B cell (primary cell): ENCODE results near the gene SYT2. TPM values are rescaled to one million over a fixed set of nuclear protein-coding genes. Genes with fewer than 3 reads are reported as not detected.

ENCODE experiments used
- ATAC-seq: fragments of 200-7000 bp; cut with Tn5 transposase; one replicate; pipeline ENCODE4 v1.10.0; 2021; ENCODE audit warnings: low read depth, mild to moderate bottlenecking, moderate number of reproducible peaks, moderate library complexity
- CTCF ChIA-PET: fragments of 350-600 bp; sonication (Branson Sonifier 250); formaldehyde crosslinking; loops from one replicate; lab custom pipeline; 2021; ENCODE audit warnings: antibody characterized with exemption, inconsistent platforms; lab: Charles Lee
- POLR2A ChIA-PET: fragments of 350-600 bp; sonication (Branson Sonifier 250); formaldehyde crosslinking; loops from one replicate; lab custom pipeline; 2021; ENCODE audit warnings: antibody characterized with exemption; lab: Charles Lee
- DNase-seq: peaks from one replicate; pipeline ENCODE4 v3.0.0; 2013
- H2AFZ ChIP-seq: 2 replicates; pipeline ENCODE4 v1.6.1; 2012; ENCODE audit warnings: mild to moderate bottlenecking, low read depth, low read length; ENCODE audit not compliant: insufficient read depth, poor library complexity, severe bottlenecking
- H3K27ac ChIP-seq, 2 donors: 1 replicate in 1 of 2; 2 replicates in 1 of 2; pipeline ENCODE4 v1.5.1; 2012 to 2013; ENCODE audit warnings: low read length in 2 of 2, mild to moderate bottlenecking in 2 of 2, moderate library complexity in 1 of 2
- H3K27me3 ChIP-seq, 4 experiments: fragments of 200-600 bp in 1 of 4; sonication (generic) in 1 of 4; replicated peaks in 1 of 4; 1 replicate in 2 of 4; 2 replicates in 2 of 4; pipeline versions ENCODE4 v1.6.1 to v1.7.0; 2013 to 2016; ENCODE audit warnings: low read length in 3 of 4, mild to moderate bottlenecking in 2 of 4, mixed read lengths in 1 of 4, moderate library complexity in 1 of 4; ENCODE audit not compliant: insufficient read depth in 4 of 4, control insufficient read depth in 3 of 4; ENCODE audit errors: control extremely low read depth in 1 of 4
- H3K36me3 ChIP-seq, 2 experiments: replicated peaks in 1 of 2; 1 replicate in 1 of 2; 2 replicates in 1 of 2; pipeline versions ENCODE4 v1.6.1 to v1.7.1; 2013; ENCODE audit warnings: low read length in 1 of 2; ENCODE audit not compliant: insufficient read depth in 2 of 2, control insufficient read depth in 1 of 2; ENCODE audit errors: control extremely low read depth in 1 of 2, extremely low read depth in 1 of 2
- H3K4me1 ChIP-seq, 2 donors: fragments of 200-600 bp in 1 of 2; sonication (generic) in 1 of 2; 1 replicate in 1 of 2; 2 replicates in 1 of 2; pipeline versions ENCODE4 v1.5.1 to v1.6.1; 2013 to 2017; ENCODE audit warnings: low read length in 2 of 2; ENCODE audit not compliant: control insufficient read depth in 2 of 2, insufficient read depth in 2 of 2
- H3K4me2 ChIP-seq: replicated peaks from 2 replicates; pipeline ENCODE3; 2012; ENCODE audit warnings: mild to moderate bottlenecking, low read depth, low read length; ENCODE audit not compliant: poor library complexity, severe bottlenecking
- H3K4me3 ChIP-seq, 5 experiments: fragments of 200-600 bp in 1 of 5; sonication (generic) in 1 of 5; 1 replicate in 3 of 5; 2 replicates in 2 of 5; pipeline versions ENCODE4 v1.5.1 to v1.7.0; 2011 to 2016; ENCODE audit warnings: low read length in 4 of 5, mild to moderate bottlenecking in 4 of 5, low read depth in 2 of 5, control low read depth in 1 of 5, moderate library complexity in 1 of 5; ENCODE audit not compliant: insufficient read depth in 1 of 5; ENCODE audit errors: control extremely low read depth in 1 of 5, extremely low read depth in 1 of 5
- H3K79me2 ChIP-seq: fragments of 200-600 bp; sonication (generic); one replicate; pipeline ENCODE4 v1.6.0; 2016; ENCODE audit warnings: low read length; ENCODE audit not compliant: control insufficient read depth, insufficient read depth
- H3K9ac ChIP-seq: fragments of 200-600 bp; sonication (generic); 2 replicates; pipeline ENCODE4 v1.6.1; 2017; ENCODE audit warnings: mild to moderate bottlenecking, low read length, moderate library complexity
- H3K9me3 ChIP-seq, 3 donors: one replicate each; pipeline versions ENCODE4 v1.6.1 to v1.7.1; 2013; ENCODE audit warnings: low read length in 2 of 3; ENCODE audit not compliant: control insufficient read depth in 2 of 3, insufficient read depth in 1 of 3; ENCODE audit errors: control extremely low read depth in 1 of 3
- H4K20me1 ChIP-seq: 2 replicates; pipeline ENCODE4 v1.6.0; 2012; ENCODE audit warnings: mild to moderate bottlenecking, low read length; ENCODE audit not compliant: insufficient read depth, control insufficient read depth, poor library complexity, severe bottlenecking
- H3K27ac Mint-ChIP-seq: one replicate; pipeline ENCODE4 v1.8.0; 2021; ENCODE audit warnings: mixed read lengths
- H3K27me3 Mint-ChIP-seq: one replicate; pipeline ENCODE4 v1.8.0; 2021; ENCODE audit warnings: mixed read lengths
- H3K4me1 Mint-ChIP-seq: one replicate; pipeline ENCODE4 v1.8.0; 2021; ENCODE audit warnings: mixed read lengths
- H3K4me3 Mint-ChIP-seq: one replicate; pipeline ENCODE4 v1.8.0; 2021; ENCODE audit warnings: mixed read lengths
- H3K9me3 Mint-ChIP-seq: one replicate; pipeline ENCODE4 v1.8.0; 2022; ENCODE audit warnings: mixed read lengths; ENCODE audit not compliant: insufficient read depth
- CTCF ChIP-seq: fragments of 200-600 bp; IDR thresholded peaks from one replicate; pipeline ENCODE4 v1.8.0; 2022; ENCODE audit warnings: antibody characterized with exemption, mild to moderate bottlenecking
- EZH2 ChIP-seq: IDR thresholded peaks from 2 replicates; pipeline ENCODE4 v1.6.1; 2012; ENCODE audit warnings: borderline replicate concordance, low read depth, mild to moderate bottlenecking, moderate library complexity, low read length; ENCODE audit not compliant: insufficient read depth, poor library complexity, severe bottlenecking
- WGBS: methylation state at CpG from one replicate; pipeline ENCODE4 v1.1.5; 2013; ENCODE audit warnings: missing lambda C conversion rate; ENCODE audit not compliant: insufficient coverage; 5-methylcytosine and 5-hydroxymethylcytosine counted together
- intact Hi-C: fragments of 100-400 bp; cut with micrococcal nuclease; formaldehyde crosslinking; loops from one replicate; pipeline ENCODE4 v1.10.0; 2022
- polyA plus RNA-seq: library from polyadenylated mRNA; depleted of rRNA; stranded (reverse); fragments of >200 nt; gene quantifications from 2 replicates; pipeline ENCODE4 v1.2.3, GENCODE V29; 2012
- total RNA-seq, 2 donors: library from RNA; stranded (reverse); fragments of 120-200 nt in 1 of 2; gene quantifications; 1 replicate in 1 of 2; 2 replicates in 1 of 2; pipeline versions ENCODE4 v1.2.3 to v1.2.4, GENCODE V29; 2013 to 2022

SYT2 gene
- total and polyA plus RNA-seq, 2 donors (not counting 1 experiment from before 2014, with no cell fraction given): not detected

GRCh38 chr1:202713110-202713509 is 2.9 kb upstream of the SYT2 start:
- H3K4me2 ChIP-seq: no peak overlapping the region
- 75% methylated on average over 3 of the region's 4 CpGs for WGBS
- H3K27me3 ChIP-seq: peaks cover 0 to 58% (median 17%) of the 10 kb centered on the region in 4 experiments
- no peaks in the 10 kb centered on the region for H4K20me1 ChIP-seq
- no peaks in the 10 kb centered on the region for H3K9me3 ChIP-seq
- H3K27ac ChIP-seq: no peak overlapping the region
- Mint-ChIP-seq H3K27ac (no peak overlapping the region), H3K27me3 (peaks cover 56% of the 10 kb centered on the region), H3K4me1 (peaks cover 8% of the 10 kb centered on the region), H3K4me3 (no peak overlapping the region), H3K9me3 (no peaks in the 10 kb centered on the region)
- H3K4me3 ChIP-seq: no peak overlapping the region
- DNase-seq (no peak), ATAC-seq (no peak)
- no peak for TF ChIP-seq CTCF
- TF ChIP-seq EZH2: no peak
- H2AFZ ChIP-seq: no peak overlapping the region
- H3K79me2 ChIP-seq: no peaks in the 10 kb centered on the region
- peaks cover 9 to 14% of the 10 kb centered on the region in 2 donors for H3K4me1 ChIP-seq
- intact Hi-C loops: no loop called here
- H3K36me3 ChIP-seq: no peaks in the 10 kb centered on the region
- H3K9ac ChIP-seq: no peak overlapping the region
- ChIA-PET POLR2A (no interaction called here), CTCF (interaction anchor here (1.0 to 2.5 kb wide), 2 partner anchors 369 to 521 kb away, joined by 4 to 5 read pairs; no protein-coding TSS in a partner anchor)

- no peaks in the 10 kb centered on the region for H3K36me3 ChIP-seq
- no peak for DNase-seq
- no peaks in the 10 kb centered on the region for H3K79me2 ChIP-seq
- 78% methylated on average over 6 of the region's 9 CpGs for WGBS
- peaks cover 8% of the 10 kb centered on the region for H3K4me1 Mint-ChIP-seq
- no peak overlapping the region for H3K27ac ChIP-seq
- H3K9me3 ChIP-seq: no peaks in the 10 kb centered on the region
- H3K4me3 ChIP-seq: no peak overlapping the region
- H3K4me3 Mint-ChIP-seq: no peak overlapping the region
- peaks cover 58% of the 10 kb centered on the region for H3K27me3 Mint-ChIP-seq
- no peak overlapping the region for H3K27ac Mint-ChIP-seq
- no peaks in the 10 kb centered on the region for H3K9me3 Mint-ChIP-seq
- ChIA-PET POLR2A (no interaction called here), CTCF (interaction anchor here (0.7 to 2.5 kb wide), 3 partner anchors 8 to 520 kb away, joined by 3 to 6 read pairs (median 5); no protein-coding TSS in a partner anchor)
- intact Hi-C loops: no loop called here
- no peak for TF ChIP-seq CTCF
- TF ChIP-seq EZH2: no peak
- H3K9ac ChIP-seq: no peak overlapping the region
- H3K4me2 ChIP-seq: no peak overlapping the region
- peaks cover 9 to 14% of the 10 kb centered on the region in 2 donors for H3K4me1 ChIP-seq
- H2AFZ ChIP-seq: no peak overlapping the region
- no peaks in the 10 kb centered on the region for H4K20me1 ChIP-seq
- ATAC-seq: no peak
- peaks cover 0 to 60% (median 20%) of the 10 kb centered on the region in 4 experiments for H3K27me3 ChIP-seq
These were observed 1.8 kb upstream of the SYT2 start for GRCh38 chr1:202711949-202712635.
